HEK293 (cell line): ENCODE data around the gene DIO1.

Experiments
- CTCF ChIA-PET: fragments of 350-600 bp; formaldehyde crosslinking; extraction: SDS; loops from one replicate; lab custom pipeline; 2021; ENCODE audit warnings: antibody characterized with exemption; lab: Yijun Ruan, JAX
- POLR2A ChIA-PET: fragments of 300-600 bp; formaldehyde crosslinking; extraction: SDS; loops from one replicate; lab custom pipeline; 2020; ENCODE audit warnings: antibody characterized with exemption, inconsistent platforms; lab: Yijun Ruan, JAX
- H3K27ac ChIP-seq: fragments of 200-500 bp; sonication (Bioruptor generic); 2 replicates; pipeline ENCODE4 v1.5.1; 2014; ENCODE audit warnings: low read depth, low read length, control low read depth, inconsistent platforms; ENCODE audit errors: extremely low read depth
- H3K36me3 ChIP-seq, 2 experiments: fragments of 200-500 bp in 1 of 2; sonication (Bioruptor generic) in 1 of 2; 1 replicate in 1 of 2; 2 replicates in 1 of 2; pipeline ENCODE4 v1.5.1; 2014 to 2017; ENCODE audit warnings: inconsistent platforms in 2 of 2, low read length in 2 of 2; ENCODE audit not compliant: control insufficient read depth in 2 of 2, insufficient read depth in 1 of 2
- H3K4me1 ChIP-seq: fragments of 200-500 bp; sonication (Bioruptor generic); 2 replicates; pipeline ENCODE4 v1.5.1; 2014; ENCODE audit warnings: mild to moderate bottlenecking, low read length, inconsistent platforms; ENCODE audit not compliant: control insufficient read depth, insufficient read depth
- H3K4me3 ChIP-seq: 2 replicates; pipeline ENCODE4 v1.5.1; 2011; ENCODE audit warnings: low read depth, mild to moderate bottlenecking, control low read depth, low read length, moderate library complexity
- H3K9me3 ChIP-seq: fragments of 200-500 bp; sonication (Bioruptor generic); 2 replicates; pipeline ENCODE4 v1.5.1; 2014; ENCODE audit warnings: low read depth, low read length, inconsistent platforms; ENCODE audit not compliant: control insufficient read depth, insufficient read depth
- GFI1B ChIP-seq: fragments of 450-650 bp; formaldehyde crosslinking; IDR thresholded peaks from 2 replicates; pipeline ENCODE4 v1.5.1; 2016; ENCODE audit warnings: missing biosample characterization, missing genetic modification characterization
- GLI4 ChIP-seq: fragments of 450-650 bp; formaldehyde crosslinking; IDR thresholded peaks from 2 replicates; pipeline ENCODE4 v1.5.1; 2016; ENCODE audit warnings: missing biosample characterization, missing genetic modification characterization
- HOXA7 ChIP-seq: sonication (generic); formaldehyde crosslinking; IDR thresholded peaks from 2 replicates; pipeline ENCODE4 v1.8.1; 2022; ENCODE audit warnings: missing genetic modification reagents, borderline replicate concordance
- OSR2 ChIP-seq: fragments of 450-650 bp; formaldehyde crosslinking; IDR thresholded peaks from 2 replicates; pipeline ENCODE4 v1.5.1; 2016; ENCODE audit warnings: missing biosample characterization, missing genetic modification characterization
- SP2 ChIP-seq: fragments of 450-650 bp; formaldehyde crosslinking; IDR thresholded peaks from 2 replicates; pipeline ENCODE4 v1.5.1; 2016; ENCODE audit warnings: missing biosample characterization, missing genetic modification characterization
- SP3 ChIP-seq: fragments of 450-650 bp; formaldehyde crosslinking; IDR thresholded peaks from 2 replicates; pipeline ENCODE4 v1.5.1; 2016; ENCODE audit warnings: missing biosample characterization, missing genetic modification characterization
- ZBTB6 ChIP-seq: fragments of 450-650 bp; formaldehyde crosslinking; IDR thresholded peaks from 2 replicates; pipeline ENCODE4 v1.5.1; 2017; ENCODE audit warnings: missing biosample characterization, missing genetic modification characterization
- ZEB2 ChIP-seq: fragments of 450-650 bp; formaldehyde crosslinking; IDR thresholded peaks from 2 replicates; pipeline ENCODE4 v1.5.1; 2016; ENCODE audit warnings: missing biosample characterization, missing genetic modification characterization
- ZNF146 ChIP-seq: fragments of 450-650 bp; formaldehyde crosslinking; IDR thresholded peaks from 2 replicates; pipeline ENCODE4 v1.5.1; 2016; ENCODE audit warnings: missing biosample characterization, missing genetic modification characterization
- ZNF148 ChIP-seq: fragments of 450-650 bp; formaldehyde crosslinking; IDR thresholded peaks from 2 replicates; pipeline ENCODE4 v1.5.0; 2017; ENCODE audit warnings: missing biosample characterization, missing genetic modification characterization, borderline replicate concordance
- ZNF239 ChIP-seq: fragments of 450-650 bp; formaldehyde crosslinking; IDR thresholded peaks from 2 replicates; pipeline ENCODE4 v1.5.1; 2016; ENCODE audit warnings: missing biosample characterization, missing genetic modification characterization
- ZNF24 ChIP-seq: fragments of 450-650 bp; formaldehyde crosslinking; IDR thresholded peaks from 2 replicates; pipeline ENCODE4 v1.5.1; 2016; ENCODE audit warnings: missing biosample characterization, missing genetic modification characterization
- ZNF274 ChIP-seq, 2 experiments: fragments of 200-500 bp in 1 of 2; fragments of 450-650 bp in 1 of 2; sonication (Bioruptor generic) in 1 of 2; formaldehyde crosslinking in 1 of 2; IDR thresholded peaks; 2 replicates each; pipeline versions ENCODE4 v1.5.1 to v1.6.1; 2014 to 2016; ENCODE audit warnings: borderline replicate concordance in 1 of 2, inconsistent platforms in 1 of 2, low read length in 1 of 2, missing biosample characterization in 1 of 2, missing genetic modification characterization in 1 of 2
- ZNF292 ChIP-seq: fragments of 450-650 bp; formaldehyde crosslinking; IDR thresholded peaks from 2 replicates; pipeline ENCODE4 v1.5.1; 2016; ENCODE audit warnings: low read depth, missing biosample characterization, missing genetic modification characterization, borderline replicate concordance
- ZNF324 ChIP-seq: fragments of 450-650 bp; formaldehyde crosslinking; IDR thresholded peaks from 2 replicates; pipeline ENCODE4 v1.5.1; 2016; ENCODE audit warnings: missing biosample characterization, missing genetic modification characterization
- ZNF341 ChIP-seq: fragments of 450-650 bp; formaldehyde crosslinking; IDR thresholded peaks from 2 replicates; pipeline ENCODE4; 2016; ENCODE audit warnings: low read depth, missing biosample characterization, missing genetic modification characterization
- ZNF449 ChIP-seq: fragments of 450-650 bp; formaldehyde crosslinking; IDR thresholded peaks from 2 replicates; pipeline ENCODE4 v1.5.1; 2017; ENCODE audit warnings: missing biosample characterization, mild to moderate bottlenecking, missing genetic modification characterization, moderate library complexity
- ZNF501 ChIP-seq: fragments of 450-650 bp; formaldehyde crosslinking; IDR thresholded peaks from 2 replicates; pipeline ENCODE4 v1.5.1; 2016; ENCODE audit warnings: missing biosample characterization, missing genetic modification characterization
- ZNF530 ChIP-seq: fragments of 450-650 bp; formaldehyde crosslinking; IDR thresholded peaks from 2 replicates; pipeline ENCODE4 v1.5.1; 2016; ENCODE audit warnings: low read depth, missing biosample characterization, missing genetic modification characterization
- ZNF571 ChIP-seq: fragments of 450-650 bp; formaldehyde crosslinking; IDR thresholded peaks from 2 replicates; pipeline ENCODE4 v1.5.0; 2017; ENCODE audit warnings: missing biosample characterization, missing genetic modification characterization
- ZNF580 ChIP-seq: fragments of 450-650 bp; formaldehyde crosslinking; IDR thresholded peaks from 2 replicates; pipeline ENCODE4 v1.5.1; 2016; ENCODE audit warnings: missing biosample characterization, missing genetic modification characterization
- ZNF596 ChIP-seq: fragments of 450-650 bp; IDR thresholded peaks from 2 replicates; pipeline ENCODE4 v1.5.0; 2018; ENCODE audit warnings: missing biosample characterization, mild to moderate bottlenecking, missing genetic modification characterization, moderate library complexity
- ZNF623 ChIP-seq: fragments of 450-650 bp; formaldehyde crosslinking; IDR thresholded peaks from 2 replicates; pipeline ENCODE4 v1.5.1; 2016; ENCODE audit warnings: missing biosample characterization, missing genetic modification characterization
- ZNF837 ChIP-seq: fragments of 450-650 bp; formaldehyde crosslinking; IDR thresholded peaks from 2 replicates; pipeline ENCODE4 v1.5.1; 2016; ENCODE audit warnings: missing biosample characterization, missing genetic modification characterization
- TF ChIP-seq, protein P1 (sequence below): fragments of 450-650 bp; formaldehyde crosslinking; IDR thresholded peaks from 2 replicates; pipeline ENCODE4 v1.5.1; 2016; ENCODE audit warnings: missing biosample characterization, missing genetic modification characterization
- TF ChIP-seq, protein P2 (sequence below): fragments of 450-650 bp; formaldehyde crosslinking; IDR thresholded peaks from 2 replicates; pipeline ENCODE4 v1.5.1; 2016; ENCODE audit warnings: missing biosample characterization, missing genetic modification characterization

Gene DIO1

DNA sequence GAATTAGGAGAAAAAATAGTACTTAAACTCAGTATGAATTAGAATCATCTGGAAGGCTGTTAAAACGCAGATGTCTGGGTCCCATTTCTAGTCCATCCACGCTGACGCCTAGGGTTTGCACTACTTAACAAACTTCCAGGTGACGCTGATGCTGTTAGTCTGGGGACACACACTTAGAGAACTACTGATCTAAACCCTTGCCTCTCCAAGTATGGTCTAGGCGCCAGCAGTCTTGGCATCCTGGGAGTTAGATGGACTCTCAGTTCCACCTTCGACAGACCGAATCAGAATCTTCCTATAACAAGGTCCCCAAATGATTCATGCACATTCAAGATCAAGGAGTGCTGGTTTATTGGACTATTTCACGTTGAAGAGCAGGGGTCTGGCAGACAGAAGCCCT is 11.5 kb downstream of the DIO1 start (continued):
- TF ChIP-seq ZNF239 (tag by site-specific recombination) (no peak), ZNF341 (tag by site-specific recombination) (no peak), ZNF324 (tag by site-specific recombination) (no peak)

DNA sequence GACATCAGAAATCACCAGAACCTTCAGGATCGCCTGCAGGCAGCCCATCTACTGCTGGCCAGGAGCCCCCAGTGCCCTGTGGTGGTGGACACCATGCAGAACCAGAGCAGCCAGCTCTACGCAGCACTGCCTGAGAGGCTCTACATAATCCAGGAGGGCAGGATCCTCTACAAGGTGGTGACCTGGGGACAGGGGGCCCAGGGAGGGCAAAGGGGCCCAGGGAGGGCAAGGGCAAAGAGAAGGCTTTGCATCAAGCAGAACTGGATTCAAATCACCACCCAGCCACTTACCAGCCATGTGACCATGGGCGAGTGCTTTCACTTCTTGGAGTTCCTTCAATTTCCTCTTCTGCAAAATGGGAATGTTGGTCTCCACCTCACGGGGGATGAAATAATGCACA is 12.1 kb downstream of the DIO1 start:
- H3K27ac ChIP-seq, result no peak overlapping the region
- CTCF ChIA-PET, result interaction anchor here (1.5 kb wide), 1 partner anchor 27 kb away, joined by 3 read pairs; no protein-coding TSS in a partner anchor
- no peaks in the 10 kb centered on the region for H3K9me3 ChIP-seq
- H3K4me1 ChIP-seq, result no peaks in the 10 kb centered on the region
- H3K4me3 ChIP-seq, result no peak overlapping the region
- POLR2A ChIA-PET, result no interaction called here
- H3K36me3 ChIP-seq, result no peaks in the 10 kb centered on the region
- TF ChIP-seq, protein P1, sequence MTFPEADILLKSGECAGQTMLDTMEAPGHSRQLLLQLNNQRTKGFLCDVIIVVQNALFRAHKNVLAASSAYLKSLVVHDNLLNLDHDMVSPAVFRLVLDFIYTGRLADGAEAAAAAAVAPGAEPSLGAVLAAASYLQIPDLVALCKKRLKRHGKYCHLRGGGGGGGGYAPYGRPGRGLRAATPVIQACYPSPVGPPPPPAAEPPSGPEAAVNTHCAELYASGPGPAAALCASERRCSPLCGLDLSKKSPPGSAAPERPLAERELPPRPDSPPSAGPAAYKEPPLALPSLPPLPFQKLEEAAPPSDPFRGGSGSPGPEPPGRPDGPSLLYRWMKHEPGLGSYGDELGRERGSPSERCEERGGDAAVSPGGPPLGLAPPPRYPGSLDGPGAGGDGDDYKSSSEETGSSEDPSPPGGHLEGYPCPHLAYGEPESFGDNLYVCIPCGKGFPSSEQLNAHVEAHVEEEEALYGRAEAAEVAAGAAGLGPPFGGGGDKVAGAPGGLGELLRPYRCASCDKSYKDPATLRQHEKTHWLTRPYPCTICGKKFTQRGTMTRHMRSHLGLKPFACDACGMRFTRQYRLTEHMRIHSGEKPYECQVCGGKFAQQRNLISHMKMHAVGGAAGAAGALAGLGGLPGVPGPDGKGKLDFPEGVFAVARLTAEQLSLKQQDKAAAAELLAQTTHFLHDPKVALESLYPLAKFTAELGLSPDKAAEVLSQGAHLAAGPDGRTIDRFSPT, result no peak
- no peak for TF ChIP-seq ZNF239 (tag by site-specific recombination)
- no peak for TF ChIP-seq ZNF596 (tag by site-specific recombination)
- no peak for TF ChIP-seq ZBTB6 (tag by site-specific recombination)
- no peak for TF ChIP-seq ZNF24 (tag by site-specific recombination)
- no peak for TF ChIP-seq GLI4
- no peak for TF ChIP-seq ZNF501

GRCh38 chr1:53909946-53910345 is 16.0 kb downstream of the DIO1 start:
- no peaks in the 10 kb centered on the region for H3K9me3 ChIP-seq
- CTCF ChIA-PET, result no interaction called here
- POLR2A ChIA-PET, result interaction anchor here (0.9 kb wide), 2 partner anchors 20 to 36 kb away, joined by 3 to 4 read pairs; partner anchors contain the start of genes IFT25, LRRC42 and YIPF1
- H3K36me3 ChIP-seq, result peaks cover 0 to 15% of the 10 kb centered on the region in 2 experiments; a peak in 1 of 3 replicates
- no peak overlapping the region for H3K4me3 ChIP-seq
- no peak overlapping the region for H3K27ac ChIP-seq
- H3K4me1 ChIP-seq, result no peaks in the 10 kb centered on the region
- TF ChIP-seq ZNF449 (tag by site-specific recombination) (no peak), SP3 (tag by site-specific recombination) (no peak), HOXA7 (CRISPR knock-in tag) (no peak), ZNF837 (tag by site-specific recombination) (no peak), ZNF623 (no peak), ZNF571 (tag by site-specific recombination) (no peak), GFI1B (tag by site-specific recombination) (no peak), ZNF274 (IDR thresholded peaks at IDR 0.05; ENCODE audit: low read length) (no peak), ZNF274 (tag by site-specific recombination; IDR thresholded peaks at IDR 0.05; ENCODE audit: borderline replicate concordance) (no peak), SP2 (tag by site-specific recombination) (no peak), ZNF148 (no peak), ZNF146 (tag by site-specific recombination) (no peak), ZNF580 (tag by site-specific recombination) (no peak), ZEB2 (no peak), OSR2 (tag by site-specific recombination) (no peak), ZNF530 (no peak), ZNF292 (tag by site-specific recombination) (no peak)
- TF ChIP-seq, protein P2, sequence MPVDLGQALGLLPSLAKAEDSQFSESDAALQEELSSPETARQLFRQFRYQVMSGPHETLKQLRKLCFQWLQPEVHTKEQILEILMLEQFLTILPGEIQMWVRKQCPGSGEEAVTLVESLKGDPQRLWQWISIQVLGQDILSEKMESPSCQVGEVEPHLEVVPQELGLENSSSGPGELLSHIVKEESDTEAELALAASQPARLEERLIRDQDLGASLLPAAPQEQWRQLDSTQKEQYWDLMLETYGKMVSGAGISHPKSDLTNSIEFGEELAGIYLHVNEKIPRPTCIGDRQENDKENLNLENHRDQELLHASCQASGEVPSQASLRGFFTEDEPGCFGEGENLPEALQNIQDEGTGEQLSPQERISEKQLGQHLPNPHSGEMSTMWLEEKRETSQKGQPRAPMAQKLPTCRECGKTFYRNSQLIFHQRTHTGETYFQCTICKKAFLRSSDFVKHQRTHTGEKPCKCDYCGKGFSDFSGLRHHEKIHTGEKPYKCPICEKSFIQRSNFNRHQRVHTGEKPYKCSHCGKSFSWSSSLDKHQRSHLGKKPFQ (tag by site-specific recombination), result no peak
